Mucosa of rectum (tissue), 2 donors: ENCODE data around the gene TADA1.

ENCODE experiments used
- H3K27ac ChIP-seq, 2 donors: one replicate each; pipeline ENCODE4 v1.7.0; 2013; ENCODE audit warnings: inconsistent platforms in 2 of 2, low read depth in 2 of 2, low read length in 2 of 2
- H3K27me3 ChIP-seq, 2 donors: one replicate each; pipeline ENCODE4 v1.7.0; 2013; ENCODE audit warnings: low read length in 2 of 2; ENCODE audit not compliant: control insufficient read depth in 2 of 2, insufficient read depth in 2 of 2
- H3K36me3 ChIP-seq, 2 donors: one replicate each; pipeline ENCODE4 v1.7.0; 2013; ENCODE audit warnings: low read length in 2 of 2; ENCODE audit not compliant: control insufficient read depth in 2 of 2, insufficient read depth in 2 of 2
- H3K4me1 ChIP-seq, 2 donors: one replicate each; pipeline ENCODE4 v1.7.0; 2013; ENCODE audit warnings: low read length in 2 of 2, mild to moderate bottlenecking in 1 of 2; ENCODE audit not compliant: control insufficient read depth in 2 of 2, insufficient read depth in 2 of 2
- H3K4me3 ChIP-seq, 2 donors: one replicate each; pipeline ENCODE4 v1.7.0; 2013; ENCODE audit warnings: low read length in 2 of 2
- H3K9ac ChIP-seq, 2 donors: one replicate each; pipeline ENCODE4 v1.7.0; 2013; ENCODE audit warnings: low read length in 2 of 2, low read depth in 1 of 2, mild to moderate bottlenecking in 1 of 2
- H3K9me3 ChIP-seq, 2 donors: one replicate each; pipeline ENCODE4 v1.7.0; 2013; ENCODE audit warnings: low read length in 2 of 2; ENCODE audit not compliant: control insufficient read depth in 2 of 2
- donor health status: healthy.
- donor health status: Normal muscosa, but diverticular disease.

Gene TADA1

DNA sequence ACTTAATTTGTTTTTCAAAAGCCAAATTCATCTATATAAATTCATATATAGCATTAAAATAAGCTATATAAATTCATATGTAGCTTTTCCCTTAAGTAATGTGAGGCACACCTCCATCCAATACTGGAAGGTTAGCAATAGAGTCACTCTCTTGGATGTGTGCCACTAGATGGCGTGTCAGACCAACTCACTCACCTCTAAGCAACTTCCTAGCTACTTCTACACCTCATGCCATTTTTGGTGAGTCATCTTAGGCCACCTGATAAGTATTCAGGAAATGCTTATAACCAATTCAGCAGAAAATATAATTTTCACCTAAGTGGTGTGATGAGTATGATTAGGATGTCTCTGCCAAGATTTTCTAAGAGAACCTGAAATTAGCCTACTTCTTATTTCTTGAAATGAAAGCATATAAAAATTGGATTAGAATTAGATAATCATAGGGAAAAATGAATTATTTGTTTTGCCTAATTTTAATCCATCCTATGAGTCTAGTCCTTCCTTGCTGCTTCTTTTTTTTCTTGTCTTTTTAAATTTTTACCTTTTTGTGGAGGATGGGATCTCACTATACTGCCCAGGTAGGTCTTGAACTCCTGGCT is 34.4 kb upstream of the TADA1 start:
- Histone ChIP-seq H3K4me1 (no peaks in the 10 kb centered on the region), H3K9ac (no peak overlapping the region), H3K27ac (no peak overlapping the region), H3K4me3 (no peak overlapping the region), H3K27me3 (no peaks in the 10 kb centered on the region), H3K36me3 (no peaks in the 10 kb centered on the region), H3K9me3 (no peaks in the 10 kb centered on the region)

DNA sequence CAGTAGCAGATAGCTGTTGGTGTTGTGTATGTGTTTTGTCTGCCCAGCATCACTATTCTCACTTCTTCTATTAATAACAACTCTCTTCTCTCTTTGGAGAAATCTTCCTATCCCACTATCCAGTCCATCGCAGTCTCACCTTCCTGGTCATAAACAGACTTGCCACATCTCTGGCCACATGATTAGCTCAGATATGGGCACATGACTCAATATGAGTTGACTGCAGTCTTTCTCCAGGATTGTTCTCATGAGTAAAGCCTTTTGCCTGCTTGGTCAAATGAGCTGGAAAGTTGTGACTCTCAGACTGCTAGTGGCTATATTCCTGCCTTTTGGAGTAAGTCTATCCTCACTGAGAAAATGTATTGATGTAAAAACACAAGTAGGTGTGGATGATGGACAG is 32.9 kb upstream of the TADA1 start:
- H3K9ac ChIP-seq: no peak overlapping the region
- no peaks in the 10 kb centered on the region for H3K9me3 ChIP-seq
- no peaks in the 10 kb centered on the region for H3K36me3 ChIP-seq
- H3K27ac ChIP-seq: no peak overlapping the region
- H3K4me1 ChIP-seq: no peaks in the 10 kb centered on the region
- no peaks in the 10 kb centered on the region for H3K27me3 ChIP-seq
- H3K4me3 ChIP-seq: no peak overlapping the region

DNA sequence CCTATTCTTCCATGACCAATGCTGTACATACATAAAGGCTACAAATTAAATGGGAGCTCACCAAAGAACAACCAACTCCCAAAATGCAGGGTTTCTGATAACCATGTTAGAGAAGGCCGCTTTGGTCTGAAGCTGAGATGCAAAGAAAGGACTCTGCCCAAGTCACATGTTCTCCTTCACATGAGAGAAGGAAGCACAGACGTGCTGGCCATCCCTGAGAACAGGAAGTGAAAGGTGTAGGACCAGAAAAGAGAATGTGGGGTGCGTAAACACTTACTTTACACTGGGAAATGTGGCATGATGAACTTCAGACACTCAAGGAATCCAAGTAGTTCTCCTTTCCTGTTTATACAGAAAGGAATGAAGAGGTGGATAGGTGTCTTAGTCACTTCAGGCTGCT is 31.7 kb upstream of the TADA1 start:
- H3K27ac ChIP-seq: no peak overlapping the region
- H3K4me1 ChIP-seq: no peaks in the 10 kb centered on the region
- no peak overlapping the region for H3K4me3 ChIP-seq
- no peaks in the 10 kb centered on the region for H3K9me3 ChIP-seq
- no peaks in the 10 kb centered on the region for H3K27me3 ChIP-seq
- no peaks in the 10 kb centered on the region for H3K36me3 ChIP-seq
- H3K9ac ChIP-seq: no peak overlapping the region

- Histone ChIP-seq H3K27ac (no peak overlapping the region), H3K36me3 (no peaks in the 10 kb centered on the region)
Measured at GRCh38 chr1:166907051-166907450, 31.0 kb upstream of the TADA1 start.

GRCh38 chr1:166906647-166907046 is 30.6 kb upstream of the TADA1 start:
- Histone ChIP-seq H3K9ac (no peak overlapping the region), H3K9me3 (no peaks in the 10 kb centered on the region), H3K4me3 (no peak overlapping the region), H3K36me3 (no peaks in the 10 kb centered on the region), H3K27ac (no peak overlapping the region), H3K4me1 (no peaks in the 10 kb centered on the region), H3K27me3 (no peaks in the 10 kb centered on the region)

More at GRCh38 chr1:166907051-166907450, 31.0 kb upstream of the TADA1 start:
- no peaks in the 10 kb centered on the region for H3K4me1 ChIP-seq
- no peak overlapping the region for H3K9ac ChIP-seq
- H3K27me3 ChIP-seq: no peaks in the 10 kb centered on the region
- no peak overlapping the region for H3K4me3 ChIP-seq
- no peaks in the 10 kb centered on the region for H3K9me3 ChIP-seq

GRCh38 chr1:166905900-166906299 is 29.8 kb upstream of the TADA1 start:
- H3K4me1 ChIP-seq: no peaks in the 10 kb centered on the region
- no peak overlapping the region for H3K27ac ChIP-seq
- no peaks in the 10 kb centered on the region for H3K9me3 ChIP-seq
- H3K27me3 ChIP-seq: no peaks in the 10 kb centered on the region
- H3K9ac ChIP-seq: no peak overlapping the region
- H3K36me3 ChIP-seq: no peaks in the 10 kb centered on the region
- no peak overlapping the region for H3K4me3 ChIP-seq

- no peaks in the 10 kb centered on the region for H3K27me3 ChIP-seq
- no peaks in the 10 kb centered on the region for H3K9me3 ChIP-seq
- H3K4me1 ChIP-seq: no peaks in the 10 kb centered on the region
- H3K4me3 ChIP-seq: no peak overlapping the region
- H3K9ac ChIP-seq: no peak overlapping the region
- no peaks in the 10 kb centered on the region for H3K36me3 ChIP-seq
- H3K27ac ChIP-seq: no peak overlapping the region
Measured at GRCh38 chr1:166905136-166905535, 29.1 kb upstream of the TADA1 start.

- Histone ChIP-seq H3K9ac (no peak overlapping the region), H3K9me3 (no peaks in the 10 kb centered on the region), H3K27me3 (no peaks in the 10 kb centered on the region), H3K4me1 (no peaks in the 10 kb centered on the region), H3K36me3 (no peaks in the 10 kb centered on the region), H3K4me3 (no peak overlapping the region), H3K27ac (no peak overlapping the region)
Measured at GRCh38 chr1:166903232-166903631, 27.2 kb upstream of the TADA1 start.

DNA sequence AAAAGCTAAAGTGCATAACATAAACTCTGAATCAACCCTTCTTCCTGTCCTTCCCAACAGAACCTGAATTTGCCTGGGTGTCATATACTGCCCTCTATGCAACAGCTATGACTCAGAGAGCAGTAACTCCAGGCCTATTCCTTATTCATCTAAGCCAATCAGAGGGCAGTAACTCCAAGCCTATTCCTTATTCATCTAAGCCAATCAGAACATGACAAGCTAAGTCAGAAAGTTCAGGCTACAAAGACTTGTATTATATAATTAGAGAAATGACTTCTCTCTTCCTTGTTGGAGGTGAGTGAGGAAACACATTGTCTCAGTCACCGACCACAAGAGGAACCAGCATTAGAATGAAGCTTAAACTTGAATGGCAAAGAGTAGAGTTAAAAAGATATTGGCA is 26.2 kb upstream of the TADA1 start:
- peaks cover 0 to 2% of the 10 kb centered on the region in 2 donors for H3K9me3 ChIP-seq
- no peak overlapping the region for H3K27ac ChIP-seq
- H3K36me3 ChIP-seq: no peaks in the 10 kb centered on the region
- no peaks in the 10 kb centered on the region for H3K27me3 ChIP-seq
- no peak overlapping the region for H3K9ac ChIP-seq
- no peaks in the 10 kb centered on the region for H3K4me1 ChIP-seq
- no peak overlapping the region for H3K4me3 ChIP-seq

GRCh38 chr1:166900987-166901386 is 24.9 kb upstream of the TADA1 start:
- peaks cover 0 to 2% of the 10 kb centered on the region in 2 donors for H3K9me3 ChIP-seq
- no peak overlapping the region for H3K4me3 ChIP-seq
- H3K27me3 ChIP-seq: no peaks in the 10 kb centered on the region
- H3K27ac ChIP-seq: no peak overlapping the region
- no peaks in the 10 kb centered on the region for H3K4me1 ChIP-seq
- H3K9ac ChIP-seq: no peak overlapping the region
- H3K36me3 ChIP-seq: no peaks in the 10 kb centered on the region

GRCh38 chr1:166899769-166900168 is 23.7 kb upstream of the TADA1 start:
- H3K4me3 ChIP-seq: no peak overlapping the region
- H3K27me3 ChIP-seq: no peaks in the 10 kb centered on the region
- H3K4me1 ChIP-seq: no peaks in the 10 kb centered on the region
- H3K27ac ChIP-seq: no peak overlapping the region
- H3K36me3 ChIP-seq: no peaks in the 10 kb centered on the region
- H3K9me3 ChIP-seq: peaks cover 0 to 2% of the 10 kb centered on the region in 2 donors
- no peak overlapping the region for H3K9ac ChIP-seq
